Uterus (tissue), 4 donors: ENCODE data around the gene RPS24. TPM values are rescaled to one million over a fixed set of nuclear protein-coding genes. Genes with fewer than 3 reads are reported as not detected.

Experiments used
- DNase-seq, 2 donors: peaks; one replicate each; pipeline ENCODE4 v3.0.0-alpha.2; 2019 to 2020
- H3K27ac ChIP-seq, 2 donors: fragments of 200-600 bp; sonication (generic); 1 replicate in 1 of 2; 2 replicates in 1 of 2; pipeline ENCODE4 v1.5.1; 2016 to 2018
- H3K27me3 ChIP-seq, 2 donors: fragments of 200-600 bp; sonication (generic); one replicate each; pipeline ENCODE4 v1.5.1; 2018 to 2019; ENCODE audit warnings: control low read depth in 1 of 2
- H3K36me3 ChIP-seq, 2 donors: fragments of 200-600 bp; sonication (generic); one replicate each; pipeline ENCODE4 v1.5.1; 2019; ENCODE audit warnings: control low read depth in 1 of 2
- H3K4me1 ChIP-seq, 2 donors: fragments of 200-600 bp; sonication (generic); one replicate each; pipeline ENCODE4 v1.5.1; 2018 to 2019; ENCODE audit warnings: control low read depth in 1 of 2
- H3K4me3 ChIP-seq, 2 donors: fragments of 200-600 bp; sonication (generic); 1 replicate in 1 of 2; 2 replicates in 1 of 2; pipeline ENCODE4 v1.5.1; 2018 to 2019; ENCODE audit warnings: mild to moderate bottlenecking in 1 of 2
- H3K9me3 ChIP-seq, 2 donors: fragments of 200-600 bp; sonication (generic); one replicate each; pipeline ENCODE4 v1.5.1; 2019; ENCODE audit warnings: control low read depth in 1 of 2
- POLR2A ChIP-seq, 2 donors: fragments of 450-650 bp; IDR thresholded peaks; one replicate each; pipeline ENCODE4 v1.6.1; 2016; ENCODE audit warnings: antibody characterized with exemption in 2 of 2, mild to moderate bottlenecking in 1 of 2, moderate library complexity in 1 of 2
- intact Hi-C: fragments of 100-400 bp; cut with DNase I; formaldehyde crosslinking; loops from one replicate; pipeline ENCODE4 v1.15.1; 2023; ENCODE audit warnings: low total_unique reads
- total RNA-seq, 4 donors: library from RNA; depleted of rRNA in 3 of 4; stranded (reverse); fragments of >200 nt in 3 of 4; gene quantifications; one replicate each; pipeline versions ENCODE4 v1.1.0 to v1.2.4, GENCODE V29; 2014 to 2023
- TF ChIP-seq, protein P1 (sequence below), 4 experiments: fragments of 200-600 bp in 2 of 4; fragments of 450-650 bp in 2 of 4; sonication (generic) in 2 of 4; IDR thresholded peaks; one replicate each; pipeline ENCODE4 v1.5.1; 2016 to 2019; ENCODE audit warnings: antibody characterized with exemption in 4 of 4, mild to moderate bottlenecking in 2 of 4, moderate library complexity in 1 of 4
- donor health status: DM: yes; HTN: yes; CAD: no.

RPS24 gene
- total RNA-seq, 4 donors from 2014 or later, result 1,764 to 3,381 (median 2,593) TPM

DNA sequence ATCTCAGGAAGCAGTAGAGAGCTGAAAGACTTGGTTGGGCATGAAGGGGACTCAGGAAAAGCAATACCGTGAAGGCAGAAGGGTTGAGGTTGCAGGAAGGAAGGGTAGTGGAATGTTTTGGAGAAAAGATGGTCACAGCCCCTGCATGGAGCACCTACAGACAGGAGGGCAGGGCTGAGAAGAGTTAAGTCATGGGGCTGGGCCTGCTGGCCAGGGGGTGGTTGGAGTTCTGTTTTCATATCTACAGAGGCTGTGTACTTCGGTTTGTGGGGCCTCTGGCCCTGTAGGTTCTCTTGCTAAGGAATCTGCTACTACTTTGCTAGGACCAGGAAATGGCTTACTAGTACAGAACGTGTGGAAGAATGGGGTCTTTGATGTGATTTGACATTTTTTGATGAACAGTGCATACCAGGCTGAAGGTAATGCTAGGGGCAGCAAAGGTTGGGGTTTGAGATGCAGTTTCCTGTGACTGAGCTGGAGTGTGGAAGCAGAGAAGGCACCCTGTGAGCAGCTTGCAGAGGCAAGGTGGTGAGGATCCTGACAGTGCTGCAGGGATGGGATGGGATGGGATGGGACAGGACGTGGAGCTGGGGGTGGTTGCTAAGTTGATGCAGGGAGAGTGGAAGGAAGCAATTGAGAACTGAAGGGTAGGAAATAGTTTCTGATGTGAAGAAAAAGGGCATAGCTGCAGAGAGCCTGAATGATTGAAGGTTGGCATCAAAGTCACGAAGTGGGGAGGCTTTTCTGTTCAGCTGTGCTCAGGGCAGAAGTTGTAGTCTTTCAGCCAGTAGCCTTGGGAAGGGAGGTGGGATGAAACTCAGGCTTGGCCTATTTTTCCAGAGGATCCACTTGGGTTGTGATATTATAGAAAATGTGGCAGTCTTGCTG is 7.8 kb downstream of the RPS24 start:
- no peak for DNase-seq
- Histone ChIP-seq H3K9me3 (no peaks in the 10 kb centered on the region), H3K4me1 (peaks cover 3 to 5% of the 10 kb centered on the region in 2 donors), H3K36me3 (no peaks in the 10 kb centered on the region), H3K27ac (peak overlapping the region in 1 of 2 donors; percentile 39), H3K27me3 (no peaks in the 10 kb centered on the region), H3K4me3 (no peak overlapping the region)
- intact Hi-C loops, result no loop called here
- TF ChIP-seq POLR2A (IDR thresholded peaks at IDR 0.05), result no peak
- TF ChIP-seq, protein P1, sequence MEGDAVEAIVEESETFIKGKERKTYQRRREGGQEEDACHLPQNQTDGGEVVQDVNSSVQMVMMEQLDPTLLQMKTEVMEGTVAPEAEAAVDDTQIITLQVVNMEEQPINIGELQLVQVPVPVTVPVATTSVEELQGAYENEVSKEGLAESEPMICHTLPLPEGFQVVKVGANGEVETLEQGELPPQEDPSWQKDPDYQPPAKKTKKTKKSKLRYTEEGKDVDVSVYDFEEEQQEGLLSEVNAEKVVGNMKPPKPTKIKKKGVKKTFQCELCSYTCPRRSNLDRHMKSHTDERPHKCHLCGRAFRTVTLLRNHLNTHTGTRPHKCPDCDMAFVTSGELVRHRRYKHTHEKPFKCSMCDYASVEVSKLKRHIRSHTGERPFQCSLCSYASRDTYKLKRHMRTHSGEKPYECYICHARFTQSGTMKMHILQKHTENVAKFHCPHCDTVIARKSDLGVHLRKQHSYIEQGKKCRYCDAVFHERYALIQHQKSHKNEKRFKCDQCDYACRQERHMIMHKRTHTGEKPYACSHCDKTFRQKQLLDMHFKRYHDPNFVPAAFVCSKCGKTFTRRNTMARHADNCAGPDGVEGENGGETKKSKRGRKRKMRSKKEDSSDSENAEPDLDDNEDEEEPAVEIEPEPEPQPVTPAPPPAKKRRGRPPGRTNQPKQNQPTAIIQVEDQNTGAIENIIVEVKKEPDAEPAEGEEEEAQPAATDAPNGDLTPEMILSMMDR (IDR thresholded peaks at IDR 0.05), result no peak

DNA sequence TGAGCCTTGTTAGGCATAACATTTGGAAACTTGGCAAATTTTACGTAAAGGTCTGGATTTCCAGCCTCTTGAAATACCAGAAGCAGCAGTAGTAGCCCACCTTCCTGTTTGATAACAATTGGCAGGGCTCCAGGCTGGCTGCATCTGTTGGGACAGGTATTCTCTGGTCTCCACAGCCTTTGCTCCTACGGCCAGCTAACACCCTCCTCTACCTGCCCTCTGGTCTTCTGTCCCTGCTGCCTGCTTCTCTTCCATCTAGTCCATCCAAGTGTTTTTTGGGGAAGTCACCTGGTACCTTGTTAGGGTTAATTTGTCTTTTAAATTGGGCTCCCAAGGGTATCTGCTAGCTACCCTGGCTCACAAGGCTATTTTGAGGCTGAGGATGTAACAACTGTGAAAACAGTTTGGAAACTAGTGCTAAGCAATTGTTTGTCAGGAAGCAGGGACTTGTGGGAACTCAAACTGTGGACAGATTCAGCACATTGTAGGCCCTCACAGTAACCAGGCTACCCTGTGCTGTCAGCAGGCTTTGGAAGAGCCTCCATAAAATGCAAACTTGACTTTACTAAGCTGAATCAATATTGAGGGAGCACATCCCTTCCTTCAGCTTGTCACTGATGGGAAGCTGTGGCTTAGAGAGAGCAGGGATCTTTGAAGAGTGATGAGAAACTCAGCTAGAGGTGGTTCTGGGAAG is 8.5 kb downstream of the RPS24 start:
- no peaks in the 10 kb centered on the region for H3K27me3 ChIP-seq
- H3K4me1 ChIP-seq, result peaks cover 3 to 4% of the 10 kb centered on the region in 2 donors
- H3K36me3 ChIP-seq, result no peaks in the 10 kb centered on the region
- no peak overlapping the region for H3K27ac ChIP-seq
- no peak for TF ChIP-seq POLR2A (IDR thresholded peaks at IDR 0.05)
- TF ChIP-seq, protein P1 (IDR thresholded peaks at IDR 0.05), result no peak
- DNase-seq, result no peak
- intact Hi-C loops, result no loop called here
- H3K9me3 ChIP-seq, result no peaks in the 10 kb centered on the region
- no peak overlapping the region for H3K4me3 ChIP-seq

DNA sequence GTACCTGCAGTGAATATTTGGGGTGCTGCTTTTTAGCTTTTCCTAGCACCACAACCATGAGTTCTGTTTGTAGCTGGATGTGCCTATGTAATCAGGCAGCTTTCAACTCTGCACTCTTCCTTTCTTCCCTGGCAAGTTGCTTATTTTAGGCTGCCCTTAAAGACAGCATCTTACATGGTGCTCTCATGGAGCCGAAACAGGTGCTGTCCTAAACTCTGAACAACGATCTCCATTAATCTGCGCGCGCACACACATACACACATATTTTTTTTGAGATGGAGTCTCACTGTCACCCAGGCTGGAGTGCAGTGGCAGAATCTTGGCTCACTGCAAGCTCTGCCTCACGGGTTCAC is 9.1 kb downstream of the RPS24 start:
- H3K36me3 ChIP-seq, result no peaks in the 10 kb centered on the region
- TF ChIP-seq, protein P1 (IDR thresholded peaks at IDR 0.05), result no peak
- no peak for TF ChIP-seq POLR2A (IDR thresholded peaks at IDR 0.05)
- no peak overlapping the region for H3K27ac ChIP-seq
- intact Hi-C loops, result no loop called here
- H3K4me1 ChIP-seq, result peaks cover 0 to 3% of the 10 kb centered on the region in 2 donors
- DNase-seq, result no peak
- no peaks in the 10 kb centered on the region for H3K27me3 ChIP-seq
- no peaks in the 10 kb centered on the region for H3K9me3 ChIP-seq
- no peak overlapping the region for H3K4me3 ChIP-seq

DNA sequence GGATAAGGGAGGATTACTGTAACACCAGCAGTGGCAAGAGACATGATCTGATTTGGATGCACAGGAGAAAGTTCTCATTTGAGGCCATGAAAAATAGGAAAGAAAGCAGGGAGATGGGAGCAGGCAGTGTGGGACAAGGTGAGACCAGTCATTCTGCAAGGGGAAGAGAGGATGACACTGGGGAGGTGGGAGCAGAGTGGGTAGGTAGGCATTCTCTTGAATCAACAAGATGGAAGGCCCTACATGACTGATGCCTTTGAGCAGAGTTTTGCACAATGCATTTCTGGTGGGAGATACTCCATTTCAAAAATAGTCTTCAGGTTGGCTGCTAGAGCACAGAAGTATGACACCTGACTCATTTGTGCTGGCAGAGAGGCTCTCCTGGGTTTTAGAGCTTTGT is 10.5 kb downstream of the RPS24 start:
- Histone ChIP-seq H3K36me3 (no peaks in the 10 kb centered on the region), H3K9me3 (no peaks in the 10 kb centered on the region), H3K27me3 (no peaks in the 10 kb centered on the region), H3K4me3 (no peak overlapping the region), H3K27ac (no peak overlapping the region), H3K4me1 (peaks cover 0 to 3% of the 10 kb centered on the region in 2 donors)
- TF ChIP-seq, protein P1 (IDR thresholded peaks at IDR 0.05), result no peak
- no peak for TF ChIP-seq POLR2A (IDR thresholded peaks at IDR 0.05)
- DNase-seq, result no peak
- intact Hi-C loops, result no loop called here

DNA sequence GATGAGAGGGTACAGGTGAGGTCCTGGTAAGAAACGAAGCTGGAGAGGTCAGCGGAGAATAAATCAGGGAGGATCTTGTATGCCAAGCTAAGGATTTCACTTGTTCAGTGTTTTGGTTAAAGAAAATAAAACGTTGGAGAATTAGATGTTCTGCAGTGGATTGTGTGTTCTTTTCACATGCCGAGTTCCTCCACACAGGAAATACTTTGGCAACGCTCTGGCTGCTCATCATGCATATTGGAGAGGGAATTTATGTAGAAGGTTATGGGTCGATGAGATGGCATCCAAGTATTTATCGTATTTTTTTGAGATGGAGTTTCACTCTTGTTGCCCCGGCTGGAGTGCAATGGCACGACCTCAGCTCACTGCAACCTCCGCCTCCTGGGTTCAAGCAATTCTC is 11.0 kb downstream of the RPS24 start:
- no peak for DNase-seq
- Histone ChIP-seq H3K27me3 (no peaks in the 10 kb centered on the region), H3K4me3 (no peak overlapping the region), H3K36me3 (no peaks in the 10 kb centered on the region), H3K9me3 (no peaks in the 10 kb centered on the region), H3K27ac (no peak overlapping the region), H3K4me1 (peaks cover 0 to 3% of the 10 kb centered on the region in 2 donors)
- TF ChIP-seq, protein P1 (IDR thresholded peaks at IDR 0.05), result no peak
- TF ChIP-seq POLR2A (IDR thresholded peaks at IDR 0.05), result no peak
- intact Hi-C loops, result no loop called here
